Colonic mucosa (tissue), 4 donors: ENCODE measurements around the gene SPTLC3. TPM values are rescaled to one million over a fixed set of nuclear protein-coding genes. Genes with fewer than 3 reads are reported as not detected.

Experiments
- DNase-seq: peaks from one replicate; pipeline ENCODE4 v3.0.0-alpha.2; 2020
- H3K27ac ChIP-seq: fragments of 200-600 bp; one replicate; pipeline ENCODE4 v1.8.0; 2021
- H3K27me3 ChIP-seq: fragments of 200-600 bp; one replicate; pipeline ENCODE4 v1.8.0; 2021
- H3K36me3 ChIP-seq: fragments of 200-600 bp; one replicate; pipeline ENCODE4 v1.8.0; 2021
- H3K4me1 ChIP-seq: fragments of 200-600 bp; one replicate; pipeline ENCODE4 v1.8.0; 2021; ENCODE audit warnings: mild to moderate bottlenecking
- H3K4me3 ChIP-seq: fragments of 200-600 bp; one replicate; pipeline ENCODE4 v1.8.0; 2021
- H3K9ac ChIP-seq, 2 donors: one replicate each; pipeline ENCODE4 v1.7.0; 2013; ENCODE audit warnings: control low read depth in 2 of 2, low read depth in 2 of 2, low read length in 2 of 2
- H3K9me3 ChIP-seq: fragments of 200-600 bp; one replicate; pipeline ENCODE4 v1.8.0; 2021
- CTCF ChIP-seq: fragments of 200-600 bp; IDR thresholded peaks from one replicate; pipeline ENCODE4 v1.8.0; 2022; ENCODE audit warnings: antibody characterized with exemption, mild to moderate bottlenecking
- intact Hi-C: fragments of 100-400 bp; cut with DNase I; formaldehyde crosslinking; loops from one replicate; pipeline ENCODE4 v1.14.1; 2022
- total RNA-seq, 2 donors: library from RNA; stranded (reverse); fragmentation: NEBNext Ultra II Directional in 1 of 2; extraction: Animal tissue kit (Norgen Biotek cat#: 25700) in 1 of 2; gene quantifications; one replicate each; pipeline ENCODE4 v1.2.1, GENCODE V29; 2021
- donor health status: healthy.
- donor health status: DM: no; HTN: no; CAD: no.
- donor health status: DM: no; HTN: no; CAD: no.

The SPTLC3 gene
- total RNA-seq, 2 donors from 2014 or later = 7.0 to 12.5 TPM

GRCh38 chr20:13060327-13060726, 51.6 kb downstream of the SPTLC3 start:
- Histone ChIP-seq H3K27me3 (no peaks in the 10 kb centered on the region), H3K4me3 (no peak overlapping the region), H3K4me1 (no peaks in the 10 kb centered on the region), H3K9me3 (no peaks in the 10 kb centered on the region), H3K36me3 (no peaks in the 10 kb centered on the region), H3K9ac (no peak overlapping the region), H3K27ac (no peak overlapping the region)
- no peak for TF ChIP-seq CTCF
- no peak for DNase-seq
- intact Hi-C loops = no loop called here

GRCh38 chr20:13061381-13061780, 52.6 kb downstream of the SPTLC3 start:
- H3K9ac ChIP-seq = no peak overlapping the region
- intact Hi-C loops = no loop called here

GRCh38 chr20:13062789-13063188, 54.0 kb downstream of the SPTLC3 start:
- Histone ChIP-seq H3K9me3 (no peaks in the 10 kb centered on the region), H3K27me3 (no peaks in the 10 kb centered on the region), H3K9ac (no peak overlapping the region), H3K4me3 (no peak overlapping the region), H3K4me1 (no peaks in the 10 kb centered on the region), H3K27ac (no peak overlapping the region), H3K36me3 (no peaks in the 10 kb centered on the region)
- intact Hi-C loops = no loop called here
- TF ChIP-seq CTCF = no peak
- DNase-seq = no peak

More at GRCh38 chr20:13061381-13061780, 52.6 kb downstream of the SPTLC3 start:
- H3K9me3 ChIP-seq = no peaks in the 10 kb centered on the region
- no peaks in the 10 kb centered on the region for H3K36me3 ChIP-seq
- no peak for TF ChIP-seq CTCF
- no peaks in the 10 kb centered on the region for H3K4me1 ChIP-seq
- H3K27me3 ChIP-seq = no peaks in the 10 kb centered on the region
- no peak overlapping the region for H3K4me3 ChIP-seq
- DNase-seq = no peak
- no peak overlapping the region for H3K27ac ChIP-seq

GRCh38 chr20:13068336-13068735, 59.6 kb downstream of the SPTLC3 start:
- intact Hi-C loops = no loop called here
- Histone ChIP-seq H3K27ac (no peak overlapping the region), H3K4me3 (no peak overlapping the region), H3K27me3 (no peaks in the 10 kb centered on the region), H3K9me3 (no peaks in the 10 kb centered on the region), H3K4me1 (no peaks in the 10 kb centered on the region), H3K9ac (no peak overlapping the region), H3K36me3 (no peaks in the 10 kb centered on the region)
- no peak for TF ChIP-seq CTCF
- peak; percentile 78 for DNase-seq

GRCh38 chr20:13081877-13082276, 73.1 kb downstream of the SPTLC3 start:
- TF ChIP-seq CTCF = no peak
- no peak overlapping the region for H3K4me3 ChIP-seq
- no peaks in the 10 kb centered on the region for H3K4me1 ChIP-seq
- no peaks in the 10 kb centered on the region for H3K36me3 ChIP-seq
- DNase-seq = no peak
- no peak overlapping the region for H3K9ac ChIP-seq
- no peak overlapping the region for H3K27ac ChIP-seq
- H3K9me3 ChIP-seq = no peaks in the 10 kb centered on the region
- H3K27me3 ChIP-seq = no peaks in the 10 kb centered on the region
- intact Hi-C loops = no loop called here

- H3K27me3 ChIP-seq = no peaks in the 10 kb centered on the region
- H3K27ac ChIP-seq = peak overlapping the region; percentile 18
- DNase-seq = no peak
- no peaks in the 10 kb centered on the region for H3K4me1 ChIP-seq
- intact Hi-C loops = no loop called here
- H3K9ac ChIP-seq = no peak overlapping the region
- H3K4me3 ChIP-seq = no peak overlapping the region
- H3K9me3 ChIP-seq = no peaks in the 10 kb centered on the region
- no peaks in the 10 kb centered on the region for H3K36me3 ChIP-seq
- no peak for TF ChIP-seq CTCF
Observed at GRCh38 chr20:13082378-13082777, 73.6 kb downstream of the SPTLC3 start.
